Activated T-helper 17 cell treated with anti-CD3 and anti-CD28 coated beads, Interleukin-2, amount 50 U/mL, for 72 hours (primary cell): ENCODE data around the gene FBXO42. TPM values are rescaled to one million over a fixed set of nuclear protein-coding genes. Genes with fewer than 3 reads are reported as not detected.
A peak's percentile ranks its signal among the peaks of the same experiment; 100 is the strongest.
"Not testable (repeated sequence)": the region's sequence is repeated elsewhere in the genome, so short reads cannot be mapped to it uniquely, and the experiment has no call there.

Source experiments
- ATAC-seq: fragments of 150-1000 bp; cut with Tn5 transposase; replicated peaks from 2 replicates; pipeline ENCODE4 v1.10.0; 2021; ENCODE audit warnings: mild to moderate bottlenecking, moderate library complexity
- H3K27ac Mint-ChIP-seq: one replicate; pipeline ENCODE4 v1.8.0; 2022; ENCODE audit warnings: mixed read lengths
- H3K27me3 Mint-ChIP-seq: one replicate; pipeline ENCODE4 v1.8.0; 2022; ENCODE audit warnings: mixed read lengths
- H3K36me3 Mint-ChIP-seq: one replicate; pipeline ENCODE4 v1.8.0; 2022; ENCODE audit warnings: low read depth, mild to moderate bottlenecking, mixed read lengths
- H3K4me1 Mint-ChIP-seq: one replicate; pipeline ENCODE4 v1.8.0; 2022; ENCODE audit warnings: mixed read lengths
- H3K4me3 Mint-ChIP-seq: one replicate; pipeline ENCODE4 v1.8.0; 2022; ENCODE audit warnings: mild to moderate bottlenecking, mixed read lengths
- H3K9me3 Mint-ChIP-seq: one replicate; pipeline ENCODE4 v1.8.0; 2022; ENCODE audit warnings: mixed read lengths
- total RNA-seq, 2 donors: library from RNA; stranded (reverse); gene quantifications; one replicate each; pipeline ENCODE4 v1.2.3, GENCODE V29; 2022

Gene FBXO42
- total RNA-seq, 2 donors from 2014 or later = 19.7 to 27.3 TPM

- Mint-ChIP-seq H3K27me3 (no peaks in the 10 kb centered on the region), H3K36me3 (peaks cover 51% of the 10 kb centered on the region), H3K9me3 (no peaks in the 10 kb centered on the region), H3K4me1 (peaks cover 8% of the 10 kb centered on the region), H3K27ac (no peak overlapping the region), H3K4me3 (no peak overlapping the region)
- no peak for ATAC-seq
Observed at GRCh38 chr1:16276302-16277030, 75.8 kb downstream of the FBXO42 start.

DNA sequence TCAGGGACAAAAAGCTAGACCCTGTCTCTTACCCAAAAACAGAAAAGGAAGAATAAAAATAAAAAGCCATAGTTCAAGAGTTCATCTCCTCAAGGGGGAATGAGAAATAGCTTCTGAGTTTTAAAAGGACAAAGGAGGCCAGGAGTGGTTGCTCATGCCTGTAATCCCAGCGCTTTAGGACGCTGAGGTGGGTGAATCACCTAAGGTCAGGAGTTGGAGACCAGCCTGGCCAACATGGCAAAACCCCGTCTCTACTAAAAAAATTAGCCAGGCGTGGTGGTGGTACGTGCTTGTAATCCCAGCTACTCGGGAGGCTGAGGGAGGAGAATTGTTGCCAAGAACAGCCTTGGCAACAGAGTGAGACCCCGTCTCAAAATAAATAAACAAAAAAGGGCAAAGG, 76.7 kb downstream of the FBXO42 start:
- H3K9me3 Mint-ChIP-seq = no peaks in the 10 kb centered on the region
- H3K4me3 Mint-ChIP-seq = no peak overlapping the region
- H3K27ac Mint-ChIP-seq = no peak overlapping the region
- peaks cover 12% of the 10 kb centered on the region for H3K4me1 Mint-ChIP-seq
- no peaks in the 10 kb centered on the region for H3K27me3 Mint-ChIP-seq
- no peak for ATAC-seq
- peaks cover 47% of the 10 kb centered on the region for H3K36me3 Mint-ChIP-seq

GRCh38 chr1:16267690-16268180, 84.5 kb downstream of the FBXO42 start:
- peaks cover 17% of the 10 kb centered on the region for H3K4me1 Mint-ChIP-seq
- no peak for ATAC-seq
- no peaks in the 10 kb centered on the region for H3K9me3 Mint-ChIP-seq
- peaks cover 6% of the 10 kb centered on the region for H3K36me3 Mint-ChIP-seq
- H3K27me3 Mint-ChIP-seq = no peaks in the 10 kb centered on the region
- H3K4me3 Mint-ChIP-seq = no peak overlapping the region
- H3K27ac Mint-ChIP-seq = no peak overlapping the region

GRCh38 chr1:16266411-16267118, 85.7 kb downstream of the FBXO42 start:
- Mint-ChIP-seq H3K27me3 (no peaks in the 10 kb centered on the region), H3K9me3 (no peaks in the 10 kb centered on the region), H3K4me1 (peaks cover 17% of the 10 kb centered on the region), H3K36me3 (peaks cover 3% of the 10 kb centered on the region), H3K27ac (no peak overlapping the region), H3K4me3 (no peak overlapping the region)
- ATAC-seq = no peak

DNA sequence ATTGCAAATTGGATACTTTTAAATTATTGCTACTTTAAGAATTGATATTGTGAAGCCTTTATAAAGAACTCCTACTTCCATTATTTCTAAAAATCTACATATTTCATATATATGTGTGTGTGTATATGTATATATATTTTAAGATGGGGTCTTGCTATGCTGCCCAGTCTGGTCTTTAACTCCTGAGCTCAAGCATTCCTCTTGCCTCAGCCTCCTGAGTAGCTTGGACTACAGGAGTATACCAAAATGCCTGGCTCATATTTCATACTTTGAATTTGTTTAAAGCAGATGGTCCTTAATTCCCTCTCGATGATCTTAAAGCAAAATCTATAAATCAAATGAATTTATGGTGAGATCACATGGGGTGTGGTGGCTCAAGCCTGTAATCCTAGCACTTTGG, 90.2 kb downstream of the FBXO42 start:
- H3K36me3 Mint-ChIP-seq = peaks cover 9% of the 10 kb centered on the region
- no peak overlapping the region for H3K27ac Mint-ChIP-seq
- H3K4me3 Mint-ChIP-seq = no peak overlapping the region
- no peaks in the 10 kb centered on the region for H3K27me3 Mint-ChIP-seq
- H3K9me3 Mint-ChIP-seq = no peaks in the 10 kb centered on the region
- no peak for ATAC-seq
- H3K4me1 Mint-ChIP-seq = peaks cover 4% of the 10 kb centered on the region

DNA sequence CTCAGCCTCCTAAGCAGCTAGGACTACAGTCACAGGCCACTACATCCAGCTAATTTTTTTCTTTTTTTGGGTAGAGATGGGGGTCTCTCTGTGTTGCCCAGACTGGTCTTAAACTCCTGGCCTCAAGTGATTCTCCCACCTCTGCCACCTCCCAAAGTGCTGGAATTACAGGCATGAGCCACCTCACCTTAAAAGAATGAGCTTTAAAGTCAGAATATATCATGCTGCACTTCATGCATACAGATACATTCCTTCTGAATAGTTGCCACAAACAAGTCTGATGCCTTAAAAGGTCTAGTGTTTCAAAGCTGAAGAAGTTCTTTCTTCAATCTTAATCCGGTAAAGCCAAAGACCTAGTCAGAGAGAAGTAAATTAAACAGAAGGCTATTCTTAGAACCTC, 91.5 kb downstream of the FBXO42 start:
- Mint-ChIP-seq H3K4me1 (no peaks in the 10 kb centered on the region), H3K9me3 (no peaks in the 10 kb centered on the region), H3K36me3 (peaks cover 21% of the 10 kb centered on the region), H3K27ac (no peak overlapping the region), H3K4me3 (no peak overlapping the region), H3K27me3 (no peaks in the 10 kb centered on the region)
- no peak for ATAC-seq

DNA sequence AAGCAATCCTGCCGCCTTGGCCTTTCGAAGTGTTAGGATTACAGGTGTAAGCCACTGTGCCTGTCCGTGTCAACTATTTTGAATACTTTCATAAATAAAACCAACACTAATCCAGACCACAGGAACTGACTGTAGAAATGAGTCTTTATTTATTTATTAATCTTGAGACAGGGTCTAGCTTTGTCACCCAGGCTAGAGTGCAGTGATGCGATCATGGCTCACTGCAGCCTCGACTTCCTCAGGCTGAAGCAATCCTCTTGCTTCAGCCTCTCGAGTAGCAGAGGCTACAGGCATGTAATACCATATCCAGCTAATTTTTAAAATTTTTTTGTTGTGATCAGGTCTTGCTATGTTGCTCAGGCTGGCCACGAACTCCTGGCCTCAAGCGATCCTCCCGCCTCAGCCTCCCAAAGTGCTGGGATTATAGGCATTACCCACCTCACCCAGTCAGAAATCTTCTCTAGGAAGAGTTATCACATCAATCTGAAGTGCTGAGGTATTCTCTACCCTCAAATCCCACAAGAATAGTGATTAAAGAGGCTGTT, 93.6 kb downstream of the FBXO42 start:
- ATAC-seq = no peak
- Mint-ChIP-seq H3K9me3 (no peaks in the 10 kb centered on the region), H3K36me3 (peaks cover 43% of the 10 kb centered on the region), H3K4me1 (peaks cover 5% of the 10 kb centered on the region), H3K27me3 (no peaks in the 10 kb centered on the region), H3K27ac (peak overlapping the region; percentile 36), H3K4me3 (no peak overlapping the region)

GRCh38 chr1:16257968-16258367, 94.3 kb downstream of the FBXO42 start:
- no peaks in the 10 kb centered on the region for H3K27me3 Mint-ChIP-seq
- H3K4me1 Mint-ChIP-seq = peaks cover 5% of the 10 kb centered on the region
- H3K9me3 Mint-ChIP-seq = no peaks in the 10 kb centered on the region
- no peak for ATAC-seq
- H3K4me3 Mint-ChIP-seq = no peak overlapping the region
- H3K36me3 Mint-ChIP-seq = peaks cover 50% of the 10 kb centered on the region
- H3K27ac Mint-ChIP-seq = no peak overlapping the region

GRCh38 chr1:16257556-16257955, 94.7 kb downstream of the FBXO42 start:
- H3K4me1 Mint-ChIP-seq, H3K27me3 Mint-ChIP-seq, ATAC-seq, H3K4me3 Mint-ChIP-seq, H3K27ac Mint-ChIP-seq, H3K9me3 Mint-ChIP-seq: not testable (repeated sequence)
- peaks cover 54% of the 10 kb centered on the region for H3K36me3 Mint-ChIP-seq

DNA sequence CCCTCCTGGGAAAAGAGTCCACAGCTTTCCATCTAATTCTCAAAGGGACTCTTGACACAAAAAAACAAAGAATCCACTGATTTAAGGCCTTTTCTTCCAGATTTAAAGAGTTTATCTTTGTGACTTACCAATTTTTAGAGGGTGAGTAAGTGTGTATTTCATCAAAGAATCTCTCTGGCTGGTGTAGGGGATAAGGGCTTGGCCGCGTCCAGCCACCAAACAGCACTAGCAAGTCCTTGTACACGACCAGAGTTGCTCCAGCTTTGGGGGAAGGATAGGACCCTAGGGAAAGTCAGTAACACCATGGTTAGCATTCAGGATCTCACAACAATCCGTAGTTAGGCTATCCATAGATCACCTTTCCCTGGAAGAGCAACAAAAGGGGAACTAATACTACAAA, 95.8 kb downstream of the FBXO42 start:
- H3K27ac Mint-ChIP-seq = no peak overlapping the region
- no peaks in the 10 kb centered on the region for H3K27me3 Mint-ChIP-seq
- no peak for ATAC-seq
- peaks cover 65% of the 10 kb centered on the region for H3K36me3 Mint-ChIP-seq
- no peaks in the 10 kb centered on the region for H3K9me3 Mint-ChIP-seq
- no peak overlapping the region for H3K4me3 Mint-ChIP-seq
- H3K4me1 Mint-ChIP-seq = peaks cover 5% of the 10 kb centered on the region

GRCh38 chr1:16254263-16254928, 97.9 kb downstream of the FBXO42 start:
- H3K9me3 Mint-ChIP-seq = no peaks in the 10 kb centered on the region
- ATAC-seq = no peak
- H3K36me3 Mint-ChIP-seq = peaks cover 82% of the 10 kb centered on the region
- H3K27ac Mint-ChIP-seq = peak overlapping the region; percentile 58
- H3K27me3 Mint-ChIP-seq = no peaks in the 10 kb centered on the region
- no peak overlapping the region for H3K4me3 Mint-ChIP-seq
- peaks cover 5% of the 10 kb centered on the region for H3K4me1 Mint-ChIP-seq

GRCh38 chr1:16253332-16253922, 98.9 kb downstream of the FBXO42 start:
- no peaks in the 10 kb centered on the region for H3K9me3 Mint-ChIP-seq
- no peak for ATAC-seq
- no peaks in the 10 kb centered on the region for H3K27me3 Mint-ChIP-seq
- peaks cover 85% of the 10 kb centered on the region for H3K36me3 Mint-ChIP-seq
- peaks cover 5% of the 10 kb centered on the region for H3K4me1 Mint-ChIP-seq
- H3K4me3 Mint-ChIP-seq = no peak overlapping the region
- H3K27ac Mint-ChIP-seq = no peak overlapping the region

DNA sequence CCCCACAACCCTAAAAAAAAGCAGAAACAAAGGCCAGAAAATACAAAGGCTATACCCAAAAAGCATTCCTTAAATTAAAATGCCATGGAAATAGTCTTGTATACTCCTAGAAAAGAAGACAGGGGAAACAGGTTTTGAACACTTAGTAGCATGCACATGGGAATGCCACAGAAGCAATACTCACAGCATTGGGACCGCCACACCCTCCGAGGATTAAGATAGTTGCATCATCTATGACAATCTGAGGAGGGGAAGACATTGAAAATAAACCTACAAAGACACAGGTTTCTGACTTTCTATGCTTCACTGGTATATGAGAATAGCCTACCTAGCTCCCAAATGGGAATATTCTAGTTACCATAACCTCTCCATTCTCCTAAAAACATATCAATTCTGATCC, 99.4 kb downstream of the FBXO42 start:
- no peak for ATAC-seq
- peaks cover 5% of the 10 kb centered on the region for H3K4me1 Mint-ChIP-seq
- H3K27me3 Mint-ChIP-seq = no peaks in the 10 kb centered on the region
- no peak overlapping the region for H3K4me3 Mint-ChIP-seq
- no peaks in the 10 kb centered on the region for H3K9me3 Mint-ChIP-seq
- peak overlapping the region; percentile 29 for H3K27ac Mint-ChIP-seq
- H3K36me3 Mint-ChIP-seq = peaks cover 90% of the 10 kb centered on the region

GRCh38 chr1:16251381-16251780, 100.9 kb downstream of the FBXO42 start:
- Mint-ChIP-seq H3K27me3 (no peaks in the 10 kb centered on the region), H3K4me1 (peaks cover 5% of the 10 kb centered on the region), H3K9me3 (no peaks in the 10 kb centered on the region), H3K27ac (no peak overlapping the region), H3K36me3 (peaks cover 97% of the 10 kb centered on the region), H3K4me3 (no peak overlapping the region)
- ATAC-seq = no peak
